ENCODE data around the gene PLA2G5.

DNA sequence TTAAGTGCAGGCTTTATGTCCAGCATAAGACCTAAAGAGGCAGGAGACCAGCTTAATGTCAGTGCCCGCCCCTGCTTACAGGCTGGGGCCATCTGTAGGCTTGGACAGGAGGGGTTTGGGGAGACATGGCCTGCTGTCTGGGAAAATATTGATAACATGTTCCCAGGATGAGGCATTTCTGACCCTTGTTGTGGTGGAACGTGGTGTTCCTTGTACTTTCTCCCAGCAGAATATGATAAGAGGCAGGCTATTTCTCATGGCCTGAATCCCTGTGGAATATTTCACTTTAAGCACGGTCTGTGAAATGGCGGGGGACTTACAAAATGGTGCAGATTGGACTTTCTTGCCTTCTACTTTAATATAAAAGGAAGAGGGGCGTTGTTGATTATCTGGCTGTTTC, 41.9 kb upstream of the PLA2G5 start:
- TF ChIP-seq CTCF (conservative IDR thresholded peaks at IDR 0.05) (no peak), ZFX (IDR thresholded peaks at IDR 0.05) (no peak)
